D721Med (cell line): ENCODE results near the gene SAXO1.
"Not testable (repeated sequence)": the region's sequence is repeated elsewhere in the genome, so short reads cannot be mapped to it uniquely, and the experiment has no call there.

Source experiments
- DNase-seq: peaks from one replicate; pipeline ENCODE4 v3.0.0; 2011; ENCODE audit warnings: low spot score; ENCODE audit not compliant: insufficient read length
- FAIRE-seq: peaks from 2 replicates; lab custom pipeline; 2011; peaks lifted over from hg19 to GRCh38; lab: Jason Lieb, UNC
- TF ChIP-seq, protein P1 (sequence below): IDR thresholded peaks from 2 replicates; pipeline ENCODE4 v1.5.1; 2012; ENCODE audit warnings: mild to moderate bottlenecking, control low read depth; ENCODE audit not compliant: insufficient read depth; ENCODE audit errors: missing control alignments

The SAXO1 gene

GRCh38 chr9:19026375-19026774, 6.6 kb downstream of the SAXO1 start:
- DNase-seq (no peak), FAIRE-seq (no peak)
- TF ChIP-seq, protein P1, sequence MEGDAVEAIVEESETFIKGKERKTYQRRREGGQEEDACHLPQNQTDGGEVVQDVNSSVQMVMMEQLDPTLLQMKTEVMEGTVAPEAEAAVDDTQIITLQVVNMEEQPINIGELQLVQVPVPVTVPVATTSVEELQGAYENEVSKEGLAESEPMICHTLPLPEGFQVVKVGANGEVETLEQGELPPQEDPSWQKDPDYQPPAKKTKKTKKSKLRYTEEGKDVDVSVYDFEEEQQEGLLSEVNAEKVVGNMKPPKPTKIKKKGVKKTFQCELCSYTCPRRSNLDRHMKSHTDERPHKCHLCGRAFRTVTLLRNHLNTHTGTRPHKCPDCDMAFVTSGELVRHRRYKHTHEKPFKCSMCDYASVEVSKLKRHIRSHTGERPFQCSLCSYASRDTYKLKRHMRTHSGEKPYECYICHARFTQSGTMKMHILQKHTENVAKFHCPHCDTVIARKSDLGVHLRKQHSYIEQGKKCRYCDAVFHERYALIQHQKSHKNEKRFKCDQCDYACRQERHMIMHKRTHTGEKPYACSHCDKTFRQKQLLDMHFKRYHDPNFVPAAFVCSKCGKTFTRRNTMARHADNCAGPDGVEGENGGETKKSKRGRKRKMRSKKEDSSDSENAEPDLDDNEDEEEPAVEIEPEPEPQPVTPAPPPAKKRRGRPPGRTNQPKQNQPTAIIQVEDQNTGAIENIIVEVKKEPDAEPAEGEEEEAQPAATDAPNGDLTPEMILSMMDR: no peak

- DNase-seq (no peak), FAIRE-seq (no peak)
- TF ChIP-seq, protein P1: no peak
These were observed 9.9 kb downstream of the SAXO1 start for GRCh38 chr9:19023078-19023477.

DNA sequence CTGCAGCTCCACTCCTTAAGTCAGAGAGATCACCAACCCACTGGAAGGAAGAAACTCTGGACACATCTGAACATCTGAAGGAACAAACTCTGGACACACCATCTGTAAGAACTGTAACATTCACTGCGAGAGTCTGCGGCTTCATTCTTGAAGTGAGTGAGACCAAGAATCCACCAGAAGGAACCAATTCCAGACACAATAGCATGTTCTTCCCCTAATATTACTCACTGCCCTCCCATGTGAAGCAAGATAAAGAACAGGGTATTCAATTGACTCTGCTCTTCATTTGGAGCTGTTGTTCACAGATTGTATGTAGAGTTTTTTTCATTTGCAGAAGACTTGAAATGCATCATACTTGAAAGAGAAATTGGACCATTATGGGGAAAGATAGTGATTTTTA, 10.8 kb downstream of the SAXO1 start:
- FAIRE-seq (no peak), DNase-seq (no peak)
- TF ChIP-seq, protein P1: no peak

- not testable (repeated sequence) for FAIRE-seq
These were observed 11.4 kb downstream of the SAXO1 start for GRCh38 chr9:19021649-19022048.

GRCh38 chr9:19020886-19021455, 12.0 kb downstream of the SAXO1 start:
- TF ChIP-seq, protein P1: no peak
- no peak for DNase-seq
- FAIRE-seq: no peak

More at GRCh38 chr9:19021649-19022048, 11.4 kb downstream of the SAXO1 start:
- not testable (repeated sequence) for DNase-seq

DNA sequence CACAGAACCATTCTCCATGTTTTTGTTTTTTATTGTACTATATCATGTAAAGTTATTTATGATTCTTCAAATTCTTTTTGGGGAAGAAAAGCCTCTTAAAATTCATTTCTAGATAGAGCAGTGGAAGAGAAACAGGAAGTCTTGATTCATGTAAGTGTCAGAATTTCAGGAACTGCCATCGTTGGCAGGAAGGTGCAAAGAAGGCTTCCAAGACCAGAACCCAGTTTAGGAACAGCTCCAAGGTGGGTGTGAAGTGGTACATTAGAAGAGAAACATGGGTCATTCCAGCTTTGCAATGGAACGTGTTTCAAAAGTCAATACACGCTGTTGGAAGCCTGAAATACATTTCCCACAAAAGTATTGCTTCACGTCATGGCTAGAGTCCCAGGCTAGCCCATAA, 14.8 kb downstream of the SAXO1 start:
- FAIRE-seq (no peak), DNase-seq (no peak)

DNA sequence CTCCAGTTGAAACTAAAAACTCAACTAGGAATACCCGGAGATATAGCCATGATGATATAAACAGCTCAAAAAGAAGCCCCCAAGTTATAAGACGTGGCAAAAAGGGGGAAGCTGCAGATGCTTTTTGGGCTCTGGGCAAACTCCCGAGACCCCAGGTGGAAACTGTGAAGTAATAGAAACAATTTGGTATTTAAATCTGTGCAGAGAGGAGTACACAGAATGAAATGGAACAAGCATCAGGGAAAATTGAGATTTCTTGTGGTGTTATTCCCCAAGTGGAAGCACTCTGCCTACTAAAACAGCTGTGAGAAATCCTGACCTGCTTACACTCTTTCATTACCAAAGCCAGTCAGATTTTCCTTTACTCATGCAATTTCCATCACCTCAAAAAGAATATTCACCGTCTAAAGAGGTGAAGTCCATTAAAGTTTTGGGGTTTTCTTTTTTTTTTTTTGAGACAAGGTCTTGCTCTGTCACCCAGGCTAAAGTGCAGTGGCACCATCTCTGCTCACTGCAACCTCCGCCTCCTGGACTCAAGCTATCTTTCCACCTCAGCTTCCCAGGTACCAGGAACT, 23.5 kb downstream of the SAXO1 start:
- no peak for DNase-seq
- no peak for FAIRE-seq
- TF ChIP-seq, protein P1: no peak

More for the DNA sequence above, 14.8 kb downstream of the SAXO1 start:
- TF ChIP-seq, protein P1: no peak
